ENCODE results near the gene NARS2.

DNA sequence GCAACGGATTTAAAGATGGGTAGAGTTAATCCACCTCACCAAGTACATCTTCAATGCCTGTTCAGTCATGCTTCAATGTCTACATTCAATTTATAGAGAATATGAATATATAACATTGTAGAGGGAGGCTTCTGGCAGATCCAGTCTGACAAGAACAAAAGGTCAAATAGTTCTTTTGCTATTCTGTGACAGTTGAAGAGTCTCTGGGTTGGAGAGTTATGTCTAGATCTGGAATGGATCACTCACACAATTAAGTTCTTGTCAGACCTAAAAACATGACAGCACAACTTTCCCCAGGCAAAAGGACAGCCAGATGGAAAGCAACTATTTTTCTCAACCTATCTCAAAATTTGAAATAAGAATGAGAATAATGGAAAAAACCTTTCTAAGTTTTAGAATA, 141.7 kb downstream of the NARS2 start:
- TF ChIP-seq, protein P1, sequence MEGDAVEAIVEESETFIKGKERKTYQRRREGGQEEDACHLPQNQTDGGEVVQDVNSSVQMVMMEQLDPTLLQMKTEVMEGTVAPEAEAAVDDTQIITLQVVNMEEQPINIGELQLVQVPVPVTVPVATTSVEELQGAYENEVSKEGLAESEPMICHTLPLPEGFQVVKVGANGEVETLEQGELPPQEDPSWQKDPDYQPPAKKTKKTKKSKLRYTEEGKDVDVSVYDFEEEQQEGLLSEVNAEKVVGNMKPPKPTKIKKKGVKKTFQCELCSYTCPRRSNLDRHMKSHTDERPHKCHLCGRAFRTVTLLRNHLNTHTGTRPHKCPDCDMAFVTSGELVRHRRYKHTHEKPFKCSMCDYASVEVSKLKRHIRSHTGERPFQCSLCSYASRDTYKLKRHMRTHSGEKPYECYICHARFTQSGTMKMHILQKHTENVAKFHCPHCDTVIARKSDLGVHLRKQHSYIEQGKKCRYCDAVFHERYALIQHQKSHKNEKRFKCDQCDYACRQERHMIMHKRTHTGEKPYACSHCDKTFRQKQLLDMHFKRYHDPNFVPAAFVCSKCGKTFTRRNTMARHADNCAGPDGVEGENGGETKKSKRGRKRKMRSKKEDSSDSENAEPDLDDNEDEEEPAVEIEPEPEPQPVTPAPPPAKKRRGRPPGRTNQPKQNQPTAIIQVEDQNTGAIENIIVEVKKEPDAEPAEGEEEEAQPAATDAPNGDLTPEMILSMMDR (IDR thresholded peaks at IDR 0.05): no peak
- TF ChIP-seq POLR2A (IDR thresholded peaks at IDR 0.05): no peak
